Airway epithelial cell (primary cell): ENCODE measurements around the gene TRIM68. TPM values are rescaled to one million over a fixed set of nuclear protein-coding genes. Genes with fewer than 3 reads are reported as not detected.

Experiments
- total RNA-seq: library from RNA; depleted of rRNA; stranded (reverse); fragments of >200 nt; gene quantifications from 2 replicates; pipeline ENCODE4 v1.2.3, GENCODE V29; 2015

The TRIM68 gene
- 4.1 and 6.7 TPM in 2 replicates for total RNA-seq

DNA sequence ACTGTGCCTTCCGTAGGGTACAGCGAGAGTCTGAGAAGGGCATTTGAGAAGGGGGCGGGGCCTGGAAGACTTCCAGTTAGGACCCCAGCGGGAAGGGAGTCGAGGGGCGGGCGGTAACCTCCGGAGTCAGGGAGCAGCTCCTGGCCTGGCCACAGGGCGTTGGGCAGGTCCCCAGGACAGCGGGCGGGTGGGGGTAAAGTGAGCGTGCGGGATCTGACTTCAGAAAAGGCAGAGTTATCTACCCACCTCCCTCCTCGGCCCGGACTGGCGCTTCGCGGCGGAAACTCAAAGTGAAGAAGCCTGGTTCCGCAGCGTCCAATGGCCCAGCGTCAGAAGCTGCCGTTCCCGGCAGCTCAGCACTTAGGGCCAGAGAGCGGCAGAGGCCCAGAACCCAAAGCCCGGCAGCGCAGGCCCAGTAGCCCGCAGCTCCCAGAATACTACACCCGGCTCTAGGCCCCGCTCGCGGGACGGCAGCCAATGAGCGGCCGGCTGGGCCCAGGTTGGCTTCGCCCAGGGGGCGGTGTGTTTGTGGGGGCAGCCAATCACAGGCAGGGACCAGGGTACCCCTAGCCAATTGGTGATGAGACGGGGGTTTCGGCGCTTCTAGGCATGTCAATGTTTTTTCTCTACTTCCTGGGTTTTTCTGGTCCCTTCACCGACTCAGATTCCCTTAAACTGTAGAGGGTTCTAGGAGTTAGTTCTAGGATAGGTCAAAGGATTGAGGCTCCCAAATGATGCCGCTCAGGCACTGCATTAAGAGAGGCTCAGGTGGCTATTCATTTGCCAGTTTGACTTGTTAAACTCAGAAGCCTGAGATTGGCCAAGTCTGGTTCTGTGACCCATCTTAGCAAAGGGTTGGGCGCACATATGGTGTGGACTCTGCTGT, at the start of gene TRIM68:
TRIM68 (minus strand) TSS at position 451 of the 886 bp plus-strand sequence. CDS start 2,727 bp downstream, outside the sequence.

DNA sequence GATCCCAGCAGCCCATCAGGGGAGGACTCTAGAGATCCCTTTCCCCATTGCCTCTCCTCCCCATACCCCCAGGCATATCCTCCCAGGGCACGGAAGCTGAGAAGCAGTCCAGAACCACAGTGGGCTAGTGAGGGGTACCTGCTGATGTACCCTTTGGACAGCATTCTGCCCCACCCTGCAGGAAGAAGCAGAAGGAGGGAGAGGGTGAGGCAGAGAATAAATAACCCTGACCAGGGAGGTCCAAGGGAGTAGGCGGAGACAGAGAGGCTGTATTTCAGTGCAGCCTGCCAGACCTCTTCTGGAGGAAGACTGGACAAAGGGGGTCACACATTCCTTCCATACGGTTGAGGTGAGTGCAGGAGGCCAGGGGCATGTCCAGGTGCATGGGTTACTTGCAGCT, 35.7 kb upstream of the TRIM68 start, which contains the start of gene OR51E1:
OR51E1 (plus strand) TSS at position 301 of the 400 bp plus-strand sequence. CDS start 8,545 bp downstream, outside the sequence.

DNA sequence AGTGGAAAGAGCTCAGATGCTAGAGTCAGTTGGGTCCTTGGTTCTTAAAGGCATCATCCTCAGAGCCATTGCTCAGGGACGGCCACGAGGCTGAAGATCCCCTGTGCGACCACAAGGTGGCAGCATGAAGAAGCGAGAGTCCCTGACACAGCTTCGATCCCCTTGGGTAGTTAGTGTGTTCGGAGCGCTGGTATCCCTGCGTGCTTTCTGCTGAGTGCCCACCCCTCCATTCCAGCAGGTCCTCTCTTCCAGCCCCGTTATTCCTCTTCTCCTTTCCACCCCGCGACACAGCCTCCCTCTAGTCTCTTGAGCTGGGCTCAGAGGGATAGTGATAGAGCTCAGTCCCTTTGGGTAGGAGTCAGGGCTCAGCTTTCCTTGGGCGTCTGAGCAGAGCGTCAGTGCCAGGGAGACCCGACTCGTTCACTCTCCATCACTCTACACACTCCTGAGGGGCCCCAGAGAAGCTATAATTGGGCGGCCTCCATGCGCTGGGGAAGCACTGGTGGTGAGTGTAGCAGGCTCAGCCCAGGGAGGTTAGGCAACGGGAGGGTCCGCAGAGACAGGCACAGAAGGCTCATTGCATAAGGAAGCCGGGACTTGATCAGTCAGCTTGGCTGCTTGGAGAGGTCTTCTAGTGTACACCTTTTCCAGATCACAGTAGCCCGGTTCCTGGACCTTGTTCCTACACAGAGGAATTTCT, 29.1 kb upstream of the TRIM68 start, which contains the start of gene OR51D1:
OR51D1 (plus strand) TSS at position 516 of the 700 bp plus-strand sequence. CDS start 2,314 bp downstream, outside the sequence.

DNA sequence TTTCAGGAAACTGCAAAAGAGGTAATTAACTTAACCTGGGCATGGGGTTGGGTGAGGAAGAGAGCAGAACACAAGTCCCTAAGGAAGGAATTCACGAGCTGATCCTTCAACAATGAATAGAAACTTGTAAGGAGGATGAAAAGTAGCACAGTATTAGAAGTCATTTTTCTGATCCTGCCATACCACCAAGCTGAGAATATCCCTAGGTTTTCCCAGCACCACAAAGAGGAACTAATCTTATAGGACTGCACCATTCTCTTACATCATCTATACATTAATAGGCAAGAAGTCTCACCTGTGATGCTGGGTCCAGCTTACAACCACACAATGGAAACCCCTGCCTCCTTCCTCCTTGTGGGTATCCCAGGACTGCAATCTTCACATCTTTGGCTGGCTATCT, 14.3 kb downstream of the TRIM68 start, which contains the start of gene OR52I1:
OR52I1 (plus strand) TSS at position 301 of the 400 bp plus-strand sequence; CDS start at position 301, 0 bp downstream.

DNA sequence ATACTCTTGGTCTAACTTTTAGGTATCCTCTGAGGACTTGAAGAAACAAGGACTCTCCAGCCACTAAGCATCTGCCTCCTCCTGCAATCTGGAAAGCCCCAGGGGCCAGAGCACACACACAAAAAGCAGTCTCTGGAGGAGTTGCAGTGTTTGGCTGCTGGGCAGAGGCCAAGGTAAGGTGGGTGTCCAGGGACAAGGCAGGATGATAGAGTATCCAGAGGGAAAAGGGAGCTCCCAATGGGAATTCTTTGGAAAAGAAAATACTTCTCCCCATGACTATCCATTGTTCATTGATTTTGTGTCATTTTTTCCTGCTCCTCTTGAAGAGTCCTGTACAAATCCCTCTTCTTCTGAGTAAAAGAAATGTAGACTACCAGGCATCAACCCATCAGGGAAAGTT, 26.6 kb downstream of the TRIM68 start, which contains the start of gene OR52I2:
OR52I2 (plus strand) TSS at position 301 of the 400 bp plus-strand sequence.

Other genes with a start within 250 kb of the TRIM68 start
- gene OR52B4, start 239.8 kb downstream of the TRIM68 start, total RNA-seq, result not detected in 2 replicates
- 10.2 and 13.8 TPM in 2 replicates for gene TRIM21, start 214.5 kb downstream of the TRIM68 start, total RNA-seq
- not detected in 2 replicates for gene OR52K2, start 158.9 kb downstream of the TRIM68 start, total RNA-seq
- not detected in 2 replicates for gene OR52K1, start 125.6 kb downstream of the TRIM68 start, total RNA-seq
- not detected in 2 replicates for gene OR52M1, start 63.0 kb downstream of the TRIM68 start, total RNA-seq
- not detected in 2 replicates for gene OR52I2, start 26.5 kb downstream of the TRIM68 start, total RNA-seq
- not detected in 2 replicates for gene OR52I1, start 14.2 kb downstream of the TRIM68 start, total RNA-seq
- gene OR51D1, start 29.2 kb upstream of the TRIM68 start, total RNA-seq, result not detected in 2 replicates
- gene OR51E1, start 35.8 kb upstream of the TRIM68 start, total RNA-seq, result not detected in 2 replicates
- gene OR51E2, start 89.6 kb upstream of the TRIM68 start, total RNA-seq, result not detected in 2 replicates
- not detected in 2 replicates for gene MMP26, start 96.6 kb upstream of the TRIM68 start, total RNA-seq
- gene OR51F1, start 161.7 kb upstream of the TRIM68 start, total RNA-seq, result not detected in 2 replicates
- not detected in 2 replicates for gene OR52R1, start 196.1 kb upstream of the TRIM68 start, total RNA-seq
- not detected in 2 replicates for gene OR51F2, start 213.1 kb upstream of the TRIM68 start, total RNA-seq
- not detected in 2 replicates for gene OR51S1, start 241.0 kb upstream of the TRIM68 start, total RNA-seq